ENCODE data around the gene ATXN8OS. TPM values are rescaled to one million over a fixed set of nuclear protein-coding genes. Genes with fewer than 3 reads are reported as not detected.
"Not testable (repeated sequence)": the region's sequence is repeated elsewhere in the genome, so short reads cannot be mapped to it uniquely, and the experiment has no call there.

The ATXN8OS gene
- not detected for total RNA-seq

GRCh38 chr13:70107498-70108281, at the start of gene ATXN8OS:
TSS of gene ATXN8OS (plus strand) at chr13:70107826.
- Mint-ChIP-seq H3K4me1 (ENCODE audit: low read depth) (no peaks in the 10 kb centered on the region), H3K27me3 (ENCODE audit: low read depth) (no peaks in the 10 kb centered on the region), H3K4me3 (no peak within 1 kb of the TSS), H3K9me3 (peaks cover 4 to 9% of the 10 kb centered on the region in 2 donors), H3K27ac (no peak within 1 kb of the TSS), H3K36me3 (ENCODE audit: insufficient read depth in 2 of 2) (no peaks in the 10 kb centered on the region)
- DNase-seq, result no peak
- no peak for ATAC-seq (replicated peaks in 1 of 2)

- H3K36me3 Mint-ChIP-seq (ENCODE audit: insufficient read depth in 2 of 2), result peaks cover 0 to 2% of the 10 kb centered on the region in 2 donors
- no peak overlapping the region for H3K4me3 Mint-ChIP-seq
- no peak overlapping the region for H3K27ac Mint-ChIP-seq
- H3K4me1 Mint-ChIP-seq (ENCODE audit: low read depth), result no peaks in the 10 kb centered on the region
- H3K9me3 Mint-ChIP-seq, result peaks cover 6 to 9% of the 10 kb centered on the region in 2 donors
- ATAC-seq (replicated peaks in 1 of 2) (no peak), DNase-seq (no peak)
- H3K27me3 Mint-ChIP-seq (ENCODE audit: low read depth), result no peaks in the 10 kb centered on the region
Measured at GRCh38 chr13:70080012-70080411, 27.6 kb upstream of the ATXN8OS start.

GRCh38 chr13:70087247-70087646, 20.4 kb upstream of the ATXN8OS start:
- ATAC-seq (replicated peaks in 1 of 2) (no peak), DNase-seq (no peak)
- Mint-ChIP-seq H3K4me1 (ENCODE audit: low read depth) (no peaks in the 10 kb centered on the region), H3K36me3 (ENCODE audit: insufficient read depth in 2 of 2) (peaks cover 0 to 2% of the 10 kb centered on the region in 2 donors), H3K9me3 (peaks cover 6 to 15% of the 10 kb centered on the region in 2 donors), H3K4me3 (no peak overlapping the region), H3K27ac (no peak overlapping the region), H3K27me3 (ENCODE audit: low read depth) (no peaks in the 10 kb centered on the region)

- H3K4me1 Mint-ChIP-seq (ENCODE audit: low read depth), result no peaks in the 10 kb centered on the region
- ATAC-seq (replicated peaks in 1 of 2) (no peak), DNase-seq (no peak)
- H3K9me3 Mint-ChIP-seq, result peaks cover 6 to 15% of the 10 kb centered on the region in 2 donors
- no peaks in the 10 kb centered on the region for H3K27me3 Mint-ChIP-seq (ENCODE audit: low read depth)
- no peak overlapping the region for H3K4me3 Mint-ChIP-seq
- peaks cover 0 to 2% of the 10 kb centered on the region in 2 donors for H3K36me3 Mint-ChIP-seq (ENCODE audit: insufficient read depth in 2 of 2)
- no peak overlapping the region for H3K27ac Mint-ChIP-seq
Measured at GRCh38 chr13:70088926-70089325, 18.7 kb upstream of the ATXN8OS start.

GRCh38 chr13:70090036-70090723, 17.4 kb upstream of the ATXN8OS start:
- DNase-seq (no peak), ATAC-seq (replicated peaks in 1 of 2) (no peak)
- Mint-ChIP-seq H3K27me3 (ENCODE audit: low read depth) (no peaks in the 10 kb centered on the region), H3K27ac (no peak overlapping the region), H3K36me3 (ENCODE audit: insufficient read depth in 2 of 2) (peaks cover 0 to 1% of the 10 kb centered on the region in 2 donors), H3K4me3 (no peak overlapping the region), H3K4me1 (ENCODE audit: low read depth) (no peaks in the 10 kb centered on the region), H3K9me3 (peaks cover 6 to 15% of the 10 kb centered on the region in 2 donors)

- no peak for DNase-seq
- Mint-ChIP-seq H3K9me3 (peaks cover 4 to 8% of the 10 kb centered on the region in 2 donors), H3K27me3 (ENCODE audit: low read depth) (no peaks in the 10 kb centered on the region), H3K4me1 (ENCODE audit: low read depth) (no peaks in the 10 kb centered on the region), H3K36me3 (ENCODE audit: insufficient read depth in 2 of 2) (peaks cover 0 to 1% of the 10 kb centered on the region in 2 donors), H3K27ac (no peak overlapping the region), H3K4me3 (no peak overlapping the region)
- no peak for ATAC-seq (replicated peaks in 1 of 2)
Measured at GRCh38 chr13:70098669-70099068, 9.0 kb upstream of the ATXN8OS start.

GRCh38 chr13:70104481-70104880, 3.1 kb upstream of the ATXN8OS start:
- no peaks in the 10 kb centered on the region for H3K36me3 Mint-ChIP-seq (ENCODE audit: insufficient read depth in 2 of 2)
- H3K4me3 Mint-ChIP-seq, result no peak overlapping the region
- H3K9me3 Mint-ChIP-seq, result peaks cover 4 to 9% of the 10 kb centered on the region in 2 donors
- H3K27me3 Mint-ChIP-seq (ENCODE audit: low read depth), result no peaks in the 10 kb centered on the region
- no peak for DNase-seq
- no peak overlapping the region for H3K27ac Mint-ChIP-seq
- H3K4me1 Mint-ChIP-seq (ENCODE audit: low read depth), result no peaks in the 10 kb centered on the region
- ATAC-seq (replicated peaks in 1 of 2), result no peak

- Mint-ChIP-seq H3K36me3 (ENCODE audit: insufficient read depth in 2 of 2) (no peaks in the 10 kb centered on the region), H3K27ac (no peak overlapping the region), H3K9me3 (peaks cover 4 to 9% of the 10 kb centered on the region in 2 donors), H3K27me3 (ENCODE audit: low read depth) (no peaks in the 10 kb centered on the region), H3K4me3 (no peak overlapping the region), H3K4me1 (ENCODE audit: low read depth) (no peaks in the 10 kb centered on the region)
- ATAC-seq (replicated peaks in 1 of 2) (no peak), DNase-seq (no peak)
Measured at GRCh38 chr13:70107125-70107497, 515 bp upstream of the ATXN8OS start.

GRCh38 chr13:70108356-70109105, 905 bp downstream of the ATXN8OS start, which contains the start of gene KLHL1:
TSS of gene KLHL1 (minus strand) at chr13:70108452. CDS start at chr13:70107699, 753 bp downstream.
- DNase-seq (no peak), ATAC-seq (replicated peaks in 1 of 2) (no peak)
- Mint-ChIP-seq H3K27me3 (ENCODE audit: low read depth) (no peaks in the 10 kb centered on the region), H3K4me3 (no peak within 1 kb of the TSS), H3K9me3 (peaks cover 4% of the 10 kb centered on the region in 2 donors), H3K27ac (no peak within 1 kb of the TSS), H3K4me1 (ENCODE audit: low read depth) (no peaks in the 10 kb centered on the region), H3K36me3 (ENCODE audit: insufficient read depth in 2 of 2) (no peaks in the 10 kb centered on the region)

- H3K9me3 Mint-ChIP-seq, result peaks cover 3 to 9% of the 10 kb centered on the region in 2 donors
- ATAC-seq (replicated peaks in 1 of 2) (no peak), DNase-seq (no peak)
- H3K4me3 Mint-ChIP-seq, result no peak overlapping the region
- H3K27me3 Mint-ChIP-seq (ENCODE audit: low read depth), result no peaks in the 10 kb centered on the region
- no peak overlapping the region for H3K27ac Mint-ChIP-seq
- H3K4me1 Mint-ChIP-seq (ENCODE audit: low read depth), result no peaks in the 10 kb centered on the region
- H3K36me3 Mint-ChIP-seq (ENCODE audit: insufficient read depth in 2 of 2), result no peaks in the 10 kb centered on the region
Measured at GRCh38 chr13:70117338-70117905, 9.8 kb downstream of the ATXN8OS start.

- no peak for DNase-seq
- H3K27ac Mint-ChIP-seq, result no peak overlapping the region
- no peak overlapping the region for H3K4me3 Mint-ChIP-seq
- no peak for ATAC-seq (replicated peaks in 1 of 2)
- H3K4me1 Mint-ChIP-seq (ENCODE audit: low read depth), result no peaks in the 10 kb centered on the region
- peaks cover 3 to 7% of the 10 kb centered on the region in 2 donors for H3K9me3 Mint-ChIP-seq
- H3K36me3 Mint-ChIP-seq (ENCODE audit: insufficient read depth in 2 of 2), result no peaks in the 10 kb centered on the region
- H3K27me3 Mint-ChIP-seq (ENCODE audit: low read depth), result no peaks in the 10 kb centered on the region
Measured at GRCh38 chr13:70125693-70126092, 18.1 kb downstream of the ATXN8OS start.

- H3K27me3 Mint-ChIP-seq (ENCODE audit: low read depth), result no peaks in the 10 kb centered on the region
- ATAC-seq (replicated peaks in 1 of 2) (no peak), DNase-seq (no peak)
- H3K9me3 Mint-ChIP-seq, result peaks cover 3 to 5% of the 10 kb centered on the region in 2 donors
- no peaks in the 10 kb centered on the region for H3K36me3 Mint-ChIP-seq (ENCODE audit: insufficient read depth in 2 of 2)
- no peak overlapping the region for H3K4me3 Mint-ChIP-seq
- H3K4me1 Mint-ChIP-seq (ENCODE audit: low read depth), result no peaks in the 10 kb centered on the region
- H3K27ac Mint-ChIP-seq, result no peak overlapping the region
Measured at GRCh38 chr13:70128098-70128497, 20.5 kb downstream of the ATXN8OS start.

- H3K4me3 Mint-ChIP-seq, result not testable (repeated sequence)
Measured at GRCh38 chr13:70142658-70143057, 35.0 kb downstream of the ATXN8OS start.

More at GRCh38 chr13:70142658-70143057, 35.0 kb downstream of the ATXN8OS start:
- H3K4me1 Mint-ChIP-seq (ENCODE audit: low read depth); ATAC-seq (replicated peaks in 1 of 2); DNase-seq; H3K9me3 Mint-ChIP-seq; H3K27me3 Mint-ChIP-seq (ENCODE audit: low read depth); H3K27ac Mint-ChIP-seq; H3K36me3 Mint-ChIP-seq (ENCODE audit: insufficient read depth in 2 of 2): not testable (repeated sequence)

Data from activated T-cell treated with anti-CD3 and anti-CD28 coated beads, Interleukin-2, amount 50 U/mL, for 72 hours (primary cell).